ENCODE measurements around the gene PDCD1. TPM values are rescaled to one million over a fixed set of nuclear protein-coding genes. Genes with fewer than 3 reads are reported as not detected.

PDCD1 gene
- total and polyA plus RNA-seq, 2 of the 13 experiments (the other 11 are each of a cell fraction or from before 2014, with no cell fraction given): 0.04 TPM; not detected in 1

GRCh38 chr2:241815477-241816430 is 42.9 kb downstream of the PDCD1 start (continued):
- peak; percentile 27; the same call in 1 of the 2 replicates for TF ChIP-seq ZNF263 (CRISPR knock-in tag; IDR thresholded peaks at IDR 0.05)
- 0 out of 2 replicates have a peak, but pooled peaks have one; percentile 35 for TF ChIP-seq ZNF235 (CRISPR knock-in tag; IDR thresholded peaks at IDR 0.05; ENCODE audit: borderline replicate concordance)
- TF ChIP-seq ZBTB4 (CRISPR knock-in tag; IDR thresholded peaks at IDR 0.05; ENCODE audit: borderline replicate concordance): no peak
- no peak for TF ChIP-seq ZNF557 (CRISPR knock-in tag; IDR thresholded peaks at IDR 0.05)
- no peak for TF ChIP-seq HMGXB4 (CRISPR knock-in tag; IDR thresholded peaks at IDR 0.05; ENCODE audit: borderline replicate concordance in 1 of 2, low read depth in 1 of 2)
- TF ChIP-seq NCOA5 (CRISPR knock-in tag; IDR thresholded peaks at IDR 0.05): no peak
- no peak for TF ChIP-seq MATR3 (CRISPR knock-in tag; IDR thresholded peaks at IDR 0.05)
- no peak for TF ChIP-seq NR1H2 (CRISPR knock-in tag; IDR thresholded peaks at IDR 0.05; ENCODE audit: borderline replicate concordance, low read depth)
- no peak for TF ChIP-seq NR2F2 (IDR thresholded peaks at IDR 0.05; ENCODE audit: borderline replicate concordance, low read depth)
- TF ChIP-seq ZBTB33 (CRISPR knock-in tag; IDR thresholded peaks at IDR 0.05): peak; percentile 76
- peak; percentile 7 for TF ChIP-seq AGO2 (optimal IDR thresholded peaks at IDR 0.05; ENCODE audit: low read depth, low read length)
- no peak for TF ChIP-seq HDAC2 (CRISPR knock-in tag; IDR thresholded peaks at IDR 0.05)
- TF ChIP-seq THYN1 (CRISPR knock-in tag; IDR thresholded peaks at IDR 0.05; ENCODE audit: borderline replicate concordance, low read depth): no peak
- TF ChIP-seq THAP8 (CRISPR knock-in tag; IDR thresholded peaks at IDR 0.05; ENCODE audit: borderline replicate concordance): no peak
- TF ChIP-seq ZKSCAN1 (IDR thresholded peaks at IDR 0.05; ENCODE audit: low read length): no peak
- TF ChIP-seq SPEN (CRISPR knock-in tag; IDR thresholded peaks at IDR 0.05; ENCODE audit: low read depth): no peak
- no peak for TF ChIP-seq MIER3 (CRISPR knock-in tag; IDR thresholded peaks at IDR 0.05; ENCODE audit: borderline replicate concordance)
- TF ChIP-seq HIC2 (CRISPR knock-in tag; IDR thresholded peaks at IDR 0.05; ENCODE audit: low read depth): peak; percentile 56; the same call in 1 of the 2 replicates
